Measurements from ENCODE around the gene TMED9. TPM values are rescaled to one million over a fixed set of nuclear protein-coding genes. Genes with fewer than 3 reads are reported as not detected.

The TMED9 gene
- total and polyA plus RNA-seq, 10 of the 15 experiments (the other 5 are each of a cell fraction or from before 2014, with no cell fraction given), result 35.7 to 144 (median 105) TPM

- TF ChIP-seq YBX1 (IDR thresholded peaks at IDR 0.05) (no peak), WRNIP1 (IDR thresholded peaks at IDR 0.05; ENCODE audit: borderline replicate concordance, low read depth, low read length) (no peak), EGR1 (IDR thresholded peaks at IDR 0.05; ENCODE audit: borderline replicate concordance in 1 of 2, low read depth in 2 of 2, low read length in 2 of 2) (peak in 1 of 2 experiments; percentile 86; a peak in 2 of 3 replicates), SIN3A (IDR thresholded peaks at IDR 0.05; ENCODE audit: low read depth, low read length) (peak; percentile 86; the same call in 1 of the 2 replicates), POLR2AphosphoS2 (IDR thresholded peaks at IDR 0.05; ENCODE audit: low read depth, low read length) (peak; percentile 70; the same call in 1 of the 2 replicates), ZNF687 (IDR thresholded peaks at IDR 0.05) (peak; percentile 75; the same call in 1 of the 2 replicates), MXI1 (IDR thresholded peaks at IDR 0.05; ENCODE audit: low read depth, low read length) (peak; percentile 92), NR2F1 (conservative IDR thresholded peaks at IDR 0.05) (peak; percentile 42; the same call in 1 of the 2 replicates), BCL11A (IDR thresholded peaks at IDR 0.05; ENCODE audit: low read depth, low read length) (no peak), CBX5 (IDR thresholded peaks at IDR 0.05; ENCODE audit: low read depth) (0 out of 2 replicates have a peak, but pooled peaks have one; percentile 75), TARDBP (IDR thresholded peaks at IDR 0.05; ENCODE audit: borderline replicate concordance) (peak; percentile 87), TBL1XR1 (IDR thresholded peaks at IDR 0.05; ENCODE audit: low read depth, low read length) (peak; percentile 83; the same call in 1 of the 2 replicates), GATAD2B (conservative IDR thresholded peaks at IDR 0.05; ENCODE audit: low read depth) (peak; percentile 85), ELK1 (IDR thresholded peaks at IDR 0.05; ENCODE audit: low read depth, low read length) (0 out of 2 replicates have a peak, but pooled peaks have one; percentile 23), NR2C2 (IDR thresholded peaks at IDR 0.05; ENCODE audit: borderline replicate concordance, control insufficient read depth, insufficient read length, low read depth) (no peak), MTA3 (IDR thresholded peaks at IDR 0.05; ENCODE audit: borderline replicate concordance, low read length) (peak; percentile 67; the same call in 1 of the 2 replicates), YY1 (IDR thresholded peaks at IDR 0.05; ENCODE audit: low read depth, low read length) (peak; percentile 92), ZNF384 (IDR thresholded peaks at IDR 0.05; ENCODE audit: borderline replicate concordance, low read depth, low read length) (no peak), ZSCAN29 (IDR thresholded peaks at IDR 0.05) (peak; percentile 80; the same call in 1 of the 2 replicates), RAD21 (IDR thresholded peaks at IDR 0.05; ENCODE audit: insufficient read depth, low read depth, low read length) (peak; percentile 12; the same call in 1 of the 2 replicates), IKZF1 (conservative IDR thresholded peaks at IDR 0.05) (peak; percentile 98), POLR2AphosphoS5 (IDR thresholded peaks at IDR 0.05; ENCODE audit: low read length) (peak; percentile 83; the same call in 1 of the 2 replicates), ZNF207 (IDR thresholded peaks at IDR 0.05; ENCODE audit: borderline replicate concordance) (peak; percentile 91)
- TF ChIP-seq, protein P1, sequence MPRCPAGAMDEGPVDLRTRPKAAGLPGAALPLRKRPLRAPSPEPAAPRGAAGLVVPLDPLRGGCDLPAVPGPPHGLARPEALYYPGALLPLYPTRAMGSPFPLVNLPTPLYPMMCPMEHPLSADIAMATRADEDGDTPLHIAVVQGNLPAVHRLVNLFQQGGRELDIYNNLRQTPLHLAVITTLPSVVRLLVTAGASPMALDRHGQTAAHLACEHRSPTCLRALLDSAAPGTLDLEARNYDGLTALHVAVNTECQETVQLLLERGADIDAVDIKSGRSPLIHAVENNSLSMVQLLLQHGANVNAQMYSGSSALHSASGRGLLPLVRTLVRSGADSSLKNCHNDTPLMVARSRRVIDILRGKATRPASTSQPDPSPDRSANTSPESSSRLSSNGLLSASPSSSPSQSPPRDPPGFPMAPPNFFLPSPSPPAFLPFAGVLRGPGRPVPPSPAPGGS (IDR thresholded peaks at IDR 0.05; ENCODE audit: borderline replicate concordance, insufficient read depth, low read depth, low read length, poor library complexity, severe bottlenecking), result no peak
Observed at GRCh38 chr5:177599731-177600507, 7.9 kb downstream of the TMED9 start, which contains the start of gene B4GALT7 (continued).
